Panc1 (cell line): Measurements from ENCODE around the gene CAMKK1. TPM values are rescaled to one million over a fixed set of nuclear protein-coding genes. Genes with fewer than 3 reads are reported as not detected.

Source experiments
- ATAC-seq: fragments of 200-7000 bp; cut with Tn5 transposase; 2 replicates; pipeline ENCODE4 v1.9.1; 2020; ENCODE audit warnings: mild to moderate bottlenecking, moderate library complexity
- BruUV-seq: library from RNA; stranded (reverse); fragments of 400-500 nt; replicated peaks from 2 replicates; lab custom pipeline; 2021; lab: Mats Ljungman, UMichigan
- CTCF ChIA-PET: fragments of 300-600 bp; sonication (Branson Sonifier 250); formaldehyde crosslinking; loops from one replicate; lab custom pipeline; 2022; ENCODE audit warnings: antibody characterized with exemption; lab: Charles Lee
- POLR2A ChIA-PET: fragments of 300-600 bp; sonication (Branson Sonifier 250); formaldehyde crosslinking; loops from one replicate; lab custom pipeline; 2022; ENCODE audit warnings: antibody characterized with exemption; lab: Charles Lee
- DNase-seq: peaks from one replicate; pipeline ENCODE4 v3.0.0-alpha.2; 2010; ENCODE audit warnings: low read depth, low spot score
- H3K27ac ChIP-seq: 2 replicates; pipeline ENCODE4 v1.5.1; 2011; ENCODE audit warnings: mild to moderate bottlenecking, low read length, inconsistent platforms
- H3K27me3 ChIP-seq: fragments of 200-500 bp; sonication (Bioruptor generic); 2 replicates; pipeline ENCODE4 v1.6.0; 2014; ENCODE audit warnings: low read length, inconsistent platforms; ENCODE audit not compliant: control insufficient read depth, insufficient read depth
- H3K36me3 ChIP-seq: fragments of 200-500 bp; sonication (Bioruptor generic); 2 replicates; pipeline ENCODE4 v1.5.1; 2014; ENCODE audit warnings: inconsistent platforms, mild to moderate bottlenecking, low read length, moderate library complexity; ENCODE audit not compliant: control insufficient read depth, insufficient read depth
- H3K4me1 ChIP-seq: 2 replicates; pipeline ENCODE4 v1.5.1; 2011; ENCODE audit warnings: inconsistent platforms, mild to moderate bottlenecking, low read length, moderate library complexity; ENCODE audit not compliant: control insufficient read depth, insufficient read depth
- H3K4me3 ChIP-seq, 2 experiments: 2 replicates each; pipeline ENCODE4 v1.5.1; 2011 to 2012; ENCODE audit warnings: low read depth in 2 of 2, low read length in 2 of 2, mild to moderate bottlenecking in 2 of 2, inconsistent platforms in 1 of 2, moderate library complexity in 1 of 2
- H3K9me3 ChIP-seq: fragments of 200-500 bp; sonication (Bioruptor generic); 2 replicates; pipeline ENCODE4 v1.5.1; 2014; ENCODE audit warnings: low read depth, mild to moderate bottlenecking, inconsistent platforms, low read length, moderate library complexity; ENCODE audit not compliant: control insufficient read depth, insufficient read depth
- POLR2AphosphoS5 ChIP-seq: IDR thresholded peaks from 2 replicates; pipeline ENCODE4 v1.6.1; 2012; ENCODE audit warnings: mild to moderate bottlenecking, low read depth, low read length, moderate library complexity
- SIN3A ChIP-seq: IDR thresholded peaks from 2 replicates; pipeline ENCODE4 v1.6.1; 2012; ENCODE audit warnings: low read depth, mild to moderate bottlenecking, low read length, moderate library complexity, borderline replicate concordance; ENCODE audit not compliant: insufficient read depth
- TCF7L2 ChIP-seq: IDR thresholded peaks from 2 replicates; pipeline ENCODE4 v1.6.1; 2011; ENCODE audit warnings: mild to moderate bottlenecking, low read depth, low read length, inconsistent platforms
- in situ Hi-C: cut with HindIII; loops from 2 replicates; pipeline ENCODE4 v1.10.0; 2016; ENCODE audit warnings: low sequenced_read_pairs, low pct_unique_long_range_greater_than_20kb
- intact Hi-C: fragments of 100-400 bp; cut with micrococcal nuclease; formaldehyde crosslinking; loops from one replicate; pipeline ENCODE4 v1.10.0; 2022; ENCODE audit not compliant: unreplicated experiment
- total RNA-seq: library from RNA; stranded (reverse); gene quantifications from one replicate; pipeline ENCODE4 v1.2.1, GENCODE V29; 2021; ENCODE audit not compliant: unreplicated experiment
- TF ChIP-seq, protein P1 (sequence below), 2 experiments: IDR thresholded peaks; 2 replicates each; pipeline ENCODE4 v1.6.1; 2011 to 2012; ENCODE audit warnings: low read depth in 2 of 2, control low read depth in 1 of 2, low read length in 1 of 2, mild to moderate bottlenecking in 1 of 2, moderate library complexity in 1 of 2; ENCODE audit not compliant: insufficient read depth in 1 of 2
- TF ChIP-seq, protein P2 (sequence below): fragments of 450-650 bp; IDR thresholded peaks from 2 replicates; pipeline ENCODE4 v1.5.1; 2017; ENCODE audit warnings: mild to moderate bottlenecking

CAMKK1 gene
- total RNA-seq, 1 experiment from 2014 or later = 6.7 TPM

DNA sequence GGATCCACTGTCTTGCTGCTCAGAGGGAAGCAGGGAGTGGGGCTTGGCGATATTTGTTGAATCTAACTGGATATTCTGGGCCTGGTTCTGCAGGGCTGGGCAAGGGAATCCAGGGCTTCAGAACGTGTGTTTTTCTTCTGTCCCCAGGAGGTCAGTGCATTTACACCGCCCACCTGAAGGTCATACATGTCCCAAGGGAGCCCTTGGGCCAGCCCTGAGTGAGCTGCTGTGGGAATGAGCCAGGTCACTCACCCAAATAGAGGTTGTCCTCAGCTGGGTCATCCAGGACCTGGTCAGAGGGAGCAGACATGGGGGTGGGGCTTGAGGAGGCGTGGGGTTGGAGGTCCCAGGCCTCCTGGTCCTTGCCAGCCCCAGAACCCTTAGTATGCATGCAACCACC, 10.6 kb downstream of the CAMKK1 start:
- ATAC-seq = no peak
- no peaks in the 10 kb centered on the region for H3K36me3 ChIP-seq
- TF ChIP-seq POLR2AphosphoS5 (no peak), TCF7L2 (no peak), SIN3A (no peak)
- TF ChIP-seq, protein P1, sequence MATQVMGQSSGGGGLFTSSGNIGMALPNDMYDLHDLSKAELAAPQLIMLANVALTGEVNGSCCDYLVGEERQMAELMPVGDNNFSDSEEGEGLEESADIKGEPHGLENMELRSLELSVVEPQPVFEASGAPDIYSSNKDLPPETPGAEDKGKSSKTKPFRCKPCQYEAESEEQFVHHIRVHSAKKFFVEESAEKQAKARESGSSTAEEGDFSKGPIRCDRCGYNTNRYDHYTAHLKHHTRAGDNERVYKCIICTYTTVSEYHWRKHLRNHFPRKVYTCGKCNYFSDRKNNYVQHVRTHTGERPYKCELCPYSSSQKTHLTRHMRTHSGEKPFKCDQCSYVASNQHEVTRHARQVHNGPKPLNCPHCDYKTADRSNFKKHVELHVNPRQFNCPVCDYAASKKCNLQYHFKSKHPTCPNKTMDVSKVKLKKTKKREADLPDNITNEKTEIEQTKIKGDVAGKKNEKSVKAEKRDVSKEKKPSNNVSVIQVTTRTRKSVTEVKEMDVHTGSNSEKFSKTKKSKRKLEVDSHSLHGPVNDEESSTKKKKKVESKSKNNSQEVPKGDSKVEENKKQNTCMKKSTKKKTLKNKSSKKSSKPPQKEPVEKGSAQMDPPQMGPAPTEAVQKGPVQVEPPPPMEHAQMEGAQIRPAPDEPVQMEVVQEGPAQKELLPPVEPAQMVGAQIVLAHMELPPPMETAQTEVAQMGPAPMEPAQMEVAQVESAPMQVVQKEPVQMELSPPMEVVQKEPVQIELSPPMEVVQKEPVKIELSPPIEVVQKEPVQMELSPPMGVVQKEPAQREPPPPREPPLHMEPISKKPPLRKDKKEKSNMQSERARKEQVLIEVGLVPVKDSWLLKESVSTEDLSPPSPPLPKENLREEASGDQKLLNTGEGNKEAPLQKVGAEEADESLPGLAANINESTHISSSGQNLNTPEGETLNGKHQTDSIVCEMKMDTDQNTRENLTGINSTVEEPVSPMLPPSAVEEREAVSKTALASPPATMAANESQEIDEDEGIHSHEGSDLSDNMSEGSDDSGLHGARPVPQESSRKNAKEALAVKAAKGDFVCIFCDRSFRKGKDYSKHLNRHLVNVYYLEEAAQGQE (IDR thresholded peaks at IDR 0.05; ENCODE audit: insufficient read depth in 1 of 2, low read depth in 2 of 2, low read length in 1 of 2) = no peak
- TF ChIP-seq, protein P2, sequence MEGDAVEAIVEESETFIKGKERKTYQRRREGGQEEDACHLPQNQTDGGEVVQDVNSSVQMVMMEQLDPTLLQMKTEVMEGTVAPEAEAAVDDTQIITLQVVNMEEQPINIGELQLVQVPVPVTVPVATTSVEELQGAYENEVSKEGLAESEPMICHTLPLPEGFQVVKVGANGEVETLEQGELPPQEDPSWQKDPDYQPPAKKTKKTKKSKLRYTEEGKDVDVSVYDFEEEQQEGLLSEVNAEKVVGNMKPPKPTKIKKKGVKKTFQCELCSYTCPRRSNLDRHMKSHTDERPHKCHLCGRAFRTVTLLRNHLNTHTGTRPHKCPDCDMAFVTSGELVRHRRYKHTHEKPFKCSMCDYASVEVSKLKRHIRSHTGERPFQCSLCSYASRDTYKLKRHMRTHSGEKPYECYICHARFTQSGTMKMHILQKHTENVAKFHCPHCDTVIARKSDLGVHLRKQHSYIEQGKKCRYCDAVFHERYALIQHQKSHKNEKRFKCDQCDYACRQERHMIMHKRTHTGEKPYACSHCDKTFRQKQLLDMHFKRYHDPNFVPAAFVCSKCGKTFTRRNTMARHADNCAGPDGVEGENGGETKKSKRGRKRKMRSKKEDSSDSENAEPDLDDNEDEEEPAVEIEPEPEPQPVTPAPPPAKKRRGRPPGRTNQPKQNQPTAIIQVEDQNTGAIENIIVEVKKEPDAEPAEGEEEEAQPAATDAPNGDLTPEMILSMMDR = no peak
- no peaks in the 10 kb centered on the region for H3K27me3 ChIP-seq
- H3K9me3 ChIP-seq = no peaks in the 10 kb centered on the region
- in situ Hi-C loops = no loop called here
- ChIA-PET CTCF (no interaction called here), POLR2A (interaction anchor here (0.6 kb wide), 1 partner anchor 175 kb away, joined by 3 read pairs; no protein-coding TSS in a partner anchor)
- H3K27ac ChIP-seq = no peak overlapping the region
- DNase-seq = no peak
- BruUV-seq = no TSS peak
- H3K4me1 ChIP-seq = peaks cover 10% of the 10 kb centered on the region
- intact Hi-C loops = no loop called here
- H3K4me3 ChIP-seq = no peak overlapping the region

DNA sequence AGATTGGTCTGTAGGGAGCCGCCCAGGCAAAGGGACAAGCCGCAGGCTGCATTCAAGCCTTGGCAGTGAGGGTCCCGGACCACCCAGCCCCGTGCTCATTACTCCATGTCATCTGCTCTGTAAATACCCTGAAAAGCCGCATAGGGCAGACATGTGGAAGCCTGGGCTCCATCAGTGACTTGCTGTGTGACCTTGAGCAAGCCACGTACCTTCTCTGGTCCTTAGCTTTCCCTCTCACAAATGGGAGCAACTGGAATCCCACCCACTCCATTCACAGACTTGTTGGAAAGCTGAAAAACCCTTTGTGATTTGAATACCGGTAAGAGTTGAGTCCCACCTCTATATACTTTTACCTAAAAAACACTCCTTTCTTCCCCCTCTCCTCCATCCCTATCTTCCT, 11.9 kb downstream of the CAMKK1 start:
- Histone ChIP-seq H3K4me3 (no peak overlapping the region), H3K4me1 (0 out of 2 replicates have a peak, but pooled peaks cover 3% of the 10 kb centered on the region), H3K9me3 (no peaks in the 10 kb centered on the region), H3K36me3 (no peaks in the 10 kb centered on the region), H3K27me3 (no peaks in the 10 kb centered on the region), H3K27ac (no peak overlapping the region)
- no TSS peak for BruUV-seq
- in situ Hi-C loops = no loop called here
- ChIA-PET POLR2A (no interaction called here), CTCF (no interaction called here)
- TF ChIP-seq SIN3A = no peak
- TF ChIP-seq, protein P1 (IDR thresholded peaks at IDR 0.05; ENCODE audit: insufficient read depth in 1 of 2, low read depth in 2 of 2, low read length in 1 of 2) = no peak
- TF ChIP-seq, protein P2 = no peak
- TF ChIP-seq TCF7L2 = no peak
- no peak for TF ChIP-seq POLR2AphosphoS5
- no peak for DNase-seq
- ATAC-seq = no peak
- intact Hi-C loops = no loop called here
